Ishikawa (cell line): ENCODE results near the gene AKR7A2.
A peak's percentile ranks its signal among the peaks of the same experiment; 100 is the strongest.

Experiments used
- CEBPB ChIP-seq: IDR thresholded peaks from 2 replicates; pipeline ENCODE4 v1.6.1; 2012
- CREB1 ChIP-seq: IDR thresholded peaks from 2 replicates; pipeline ENCODE4 v1.6.1; 2012; ENCODE audit warnings: low read depth
- EGR1 ChIP-seq: IDR thresholded peaks from 2 replicates; pipeline ENCODE4 v1.6.1; 2012
- EP300 ChIP-seq: IDR thresholded peaks from 2 replicates; pipeline ENCODE4 v1.6.1; 2012; ENCODE audit warnings: borderline replicate concordance
- FOXM1 ChIP-seq: IDR thresholded peaks from 2 replicates; pipeline ENCODE4 v1.6.1; 2012; ENCODE audit warnings: low read depth, borderline replicate concordance
- NFIC ChIP-seq: IDR thresholded peaks from 2 replicates; pipeline ENCODE4 v1.6.1; 2012
- RAD21 ChIP-seq: IDR thresholded peaks from 2 replicates; pipeline ENCODE4 v1.6.1; 2012; ENCODE audit warnings: low read depth
- TAF1 ChIP-seq: IDR thresholded peaks from 2 replicates; pipeline ENCODE4 v1.6.1; 2012; ENCODE audit warnings: low read depth, mild to moderate bottlenecking
- YY1 ChIP-seq: IDR thresholded peaks from 2 replicates; pipeline ENCODE4 v1.6.1; 2012; ENCODE audit warnings: low read depth
- ZBTB7A ChIP-seq: IDR thresholded peaks from 2 replicates; pipeline ENCODE4 v1.6.1; 2012; ENCODE audit warnings: low read depth
- TF ChIP-seq, protein P1 (sequence below): IDR thresholded peaks from 2 replicates; pipeline ENCODE4 v1.6.1; 2012; ENCODE audit warnings: low read depth, mild to moderate bottlenecking
- TF ChIP-seq, protein P2 (sequence below): IDR thresholded peaks from 2 replicates; pipeline ENCODE4 v1.6.1; 2012
- TF ChIP-seq, protein P3 (sequence below): IDR thresholded peaks from 2 replicates; pipeline ENCODE4 v1.6.1; 2012

DNA sequence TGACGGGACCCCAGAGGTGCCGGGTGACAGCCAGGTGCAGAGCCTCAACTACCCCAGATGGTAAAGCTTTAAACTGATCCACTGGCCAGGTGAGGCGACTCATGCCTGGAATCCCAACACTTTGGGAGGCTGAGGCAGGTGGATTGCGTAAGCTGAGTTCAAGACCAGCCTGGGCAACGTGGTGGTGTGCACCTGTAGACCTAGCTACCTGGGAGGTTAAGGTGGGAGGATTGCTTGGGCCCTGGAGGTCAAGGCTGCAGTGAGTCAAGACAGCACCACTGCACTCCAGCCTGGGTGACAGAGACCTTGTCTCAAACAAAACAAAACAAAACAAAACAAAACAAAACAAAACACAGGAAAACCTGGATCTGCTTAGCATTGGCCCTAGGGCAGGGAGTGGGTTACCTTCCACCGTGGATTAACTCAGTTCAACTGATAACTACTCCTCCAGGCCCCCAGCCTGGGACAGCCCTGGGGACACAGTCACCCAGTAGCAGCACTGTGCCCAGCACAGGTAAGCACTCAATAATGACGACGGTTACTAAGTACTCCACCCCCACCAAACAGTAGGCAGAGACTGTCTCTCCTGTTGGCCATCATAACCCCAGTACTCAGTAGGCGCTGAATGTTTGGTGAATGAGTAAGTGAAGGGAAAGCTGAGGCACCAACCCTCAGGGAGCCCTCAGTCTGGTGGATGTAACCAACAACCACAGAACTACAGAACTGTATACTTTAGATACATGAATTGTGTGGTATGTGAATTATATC is 21.8 kb upstream of the AKR7A2 start:
- TF ChIP-seq, protein P1, sequence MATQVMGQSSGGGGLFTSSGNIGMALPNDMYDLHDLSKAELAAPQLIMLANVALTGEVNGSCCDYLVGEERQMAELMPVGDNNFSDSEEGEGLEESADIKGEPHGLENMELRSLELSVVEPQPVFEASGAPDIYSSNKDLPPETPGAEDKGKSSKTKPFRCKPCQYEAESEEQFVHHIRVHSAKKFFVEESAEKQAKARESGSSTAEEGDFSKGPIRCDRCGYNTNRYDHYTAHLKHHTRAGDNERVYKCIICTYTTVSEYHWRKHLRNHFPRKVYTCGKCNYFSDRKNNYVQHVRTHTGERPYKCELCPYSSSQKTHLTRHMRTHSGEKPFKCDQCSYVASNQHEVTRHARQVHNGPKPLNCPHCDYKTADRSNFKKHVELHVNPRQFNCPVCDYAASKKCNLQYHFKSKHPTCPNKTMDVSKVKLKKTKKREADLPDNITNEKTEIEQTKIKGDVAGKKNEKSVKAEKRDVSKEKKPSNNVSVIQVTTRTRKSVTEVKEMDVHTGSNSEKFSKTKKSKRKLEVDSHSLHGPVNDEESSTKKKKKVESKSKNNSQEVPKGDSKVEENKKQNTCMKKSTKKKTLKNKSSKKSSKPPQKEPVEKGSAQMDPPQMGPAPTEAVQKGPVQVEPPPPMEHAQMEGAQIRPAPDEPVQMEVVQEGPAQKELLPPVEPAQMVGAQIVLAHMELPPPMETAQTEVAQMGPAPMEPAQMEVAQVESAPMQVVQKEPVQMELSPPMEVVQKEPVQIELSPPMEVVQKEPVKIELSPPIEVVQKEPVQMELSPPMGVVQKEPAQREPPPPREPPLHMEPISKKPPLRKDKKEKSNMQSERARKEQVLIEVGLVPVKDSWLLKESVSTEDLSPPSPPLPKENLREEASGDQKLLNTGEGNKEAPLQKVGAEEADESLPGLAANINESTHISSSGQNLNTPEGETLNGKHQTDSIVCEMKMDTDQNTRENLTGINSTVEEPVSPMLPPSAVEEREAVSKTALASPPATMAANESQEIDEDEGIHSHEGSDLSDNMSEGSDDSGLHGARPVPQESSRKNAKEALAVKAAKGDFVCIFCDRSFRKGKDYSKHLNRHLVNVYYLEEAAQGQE = no peak
- no peak for TF ChIP-seq EP300
- no peak for TF ChIP-seq YY1
- TF ChIP-seq EGR1 = no peak
- no peak for TF ChIP-seq NFIC
- no peak for TF ChIP-seq TAF1
- TF ChIP-seq CEBPB = 0 out of 2 replicates have a peak, but pooled peaks have one; percentile 35
- TF ChIP-seq RAD21 = no peak
- TF ChIP-seq CREB1 = no peak
- TF ChIP-seq FOXM1 = no peak
- TF ChIP-seq, protein P2, sequence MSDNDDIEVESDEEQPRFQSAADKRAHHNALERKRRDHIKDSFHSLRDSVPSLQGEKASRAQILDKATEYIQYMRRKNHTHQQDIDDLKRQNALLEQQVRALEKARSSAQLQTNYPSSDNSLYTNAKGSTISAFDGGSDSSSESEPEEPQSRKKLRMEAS = no peak
- TF ChIP-seq, protein P3, sequence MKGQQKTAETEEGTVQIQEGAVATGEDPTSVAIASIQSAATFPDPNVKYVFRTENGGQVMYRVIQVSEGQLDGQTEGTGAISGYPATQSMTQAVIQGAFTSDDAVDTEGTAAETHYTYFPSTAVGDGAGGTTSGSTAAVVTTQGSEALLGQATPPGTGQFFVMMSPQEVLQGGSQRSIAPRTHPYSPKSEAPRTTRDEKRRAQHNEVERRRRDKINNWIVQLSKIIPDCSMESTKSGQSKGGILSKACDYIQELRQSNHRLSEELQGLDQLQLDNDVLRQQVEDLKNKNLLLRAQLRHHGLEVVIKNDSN = no peak
- no peak for TF ChIP-seq ZBTB7A
